ENCODE measurements around the gene LMO2. TPM values are rescaled to one million over a fixed set of nuclear protein-coding genes. Genes with fewer than 3 reads are reported as not detected.

Gene LMO2
- total RNA-seq, 1 experiment from 2014 or later, result 0.64 TPM

GRCh38 chr11:33895752-33896137 is 3.9 kb upstream of the LMO2 start:
- Histone ChIP-seq H3K4me3 (ENCODE audit: low read depth in 2 of 2, low read length in 2 of 2) (no peak overlapping the region), H3K27me3 (ENCODE audit: control insufficient read depth, insufficient read depth, low read length) (no peaks in the 10 kb centered on the region; the same call in 1 of the 2 replicates), H3K4me1 (ENCODE audit: control insufficient read depth, insufficient read depth, low read length) (no peaks in the 10 kb centered on the region), H3K27ac (ENCODE audit: low read length) (no peak overlapping the region), H3K36me3 (ENCODE audit: control insufficient read depth, insufficient read depth, low read length) (no peaks in the 10 kb centered on the region), H3K9me3 (ENCODE audit: control insufficient read depth, insufficient read depth, low read depth, low read length) (no peaks in the 10 kb centered on the region)
- no peak for TF ChIP-seq POLR2AphosphoS5 (IDR thresholded peaks at IDR 0.05; ENCODE audit: low read depth, low read length)
- TF ChIP-seq SIN3A (IDR thresholded peaks at IDR 0.05; ENCODE audit: borderline replicate concordance, insufficient read depth, low read depth, low read length), result no peak
- no peak for TF ChIP-seq REST (IDR thresholded peaks at IDR 0.05; ENCODE audit: insufficient read depth in 1 of 2, low read depth in 2 of 2, low read length in 1 of 2)
- no peak for TF ChIP-seq TCF7L2 (IDR thresholded peaks at IDR 0.05; ENCODE audit: low read depth, low read length)
- TF ChIP-seq CTCF (IDR thresholded peaks at IDR 0.05), result no peak
- no peak for DNase-seq (ENCODE audit: low read depth, low spot score)
- ChIA-PET POLR2A (no interaction called here), CTCF (no interaction called here)
- BruUV-seq (replicated peaks), result no TSS peak
- intact Hi-C loops (cut with micrococcal nuclease; ENCODE audit: unreplicated experiment), result no loop called here
- in situ Hi-C loops (cut with HindIII; ENCODE audit: low pct_unique_long_range_greater_than_20kb, low sequenced_read_pairs), result no loop called here
- no peak for ATAC-seq

GRCh38 chr11:33894398-33894746 is 2.5 kb upstream of the LMO2 start:
- Histone ChIP-seq H3K27me3 (ENCODE audit: control insufficient read depth, insufficient read depth, low read length) (no peaks in the 10 kb centered on the region; the same call in 1 of the 2 replicates), H3K9me3 (ENCODE audit: control insufficient read depth, insufficient read depth, low read depth, low read length) (no peaks in the 10 kb centered on the region), H3K4me1 (ENCODE audit: control insufficient read depth, insufficient read depth, low read length) (no peaks in the 10 kb centered on the region), H3K36me3 (ENCODE audit: control insufficient read depth, insufficient read depth, low read length) (no peaks in the 10 kb centered on the region), H3K27ac (ENCODE audit: low read length) (no peak overlapping the region), H3K4me3 (ENCODE audit: low read depth in 2 of 2, low read length in 2 of 2) (no peak overlapping the region)
- no TSS peak for BruUV-seq (replicated peaks)
- TF ChIP-seq REST (IDR thresholded peaks at IDR 0.05; ENCODE audit: insufficient read depth in 1 of 2, low read depth in 2 of 2, low read length in 1 of 2), result no peak
- TF ChIP-seq CTCF (IDR thresholded peaks at IDR 0.05), result no peak
- TF ChIP-seq TCF7L2 (IDR thresholded peaks at IDR 0.05; ENCODE audit: low read depth, low read length), result no peak
- no peak for TF ChIP-seq POLR2AphosphoS5 (IDR thresholded peaks at IDR 0.05; ENCODE audit: low read depth, low read length)
- no peak for TF ChIP-seq SIN3A (IDR thresholded peaks at IDR 0.05; ENCODE audit: borderline replicate concordance, insufficient read depth, low read depth, low read length)
- in situ Hi-C loops (cut with HindIII; ENCODE audit: low pct_unique_long_range_greater_than_20kb, low sequenced_read_pairs), result no loop called here
- ChIA-PET CTCF (no interaction called here), POLR2A (interaction anchor here (0.6 kb wide), 1 partner anchor 50 kb away, joined by 3 read pairs; no protein-coding TSS in a partner anchor)
- intact Hi-C loops (cut with micrococcal nuclease; ENCODE audit: unreplicated experiment), result no loop called here
- DNase-seq (ENCODE audit: low read depth, low spot score) (no peak), ATAC-seq (no peak)
